ENCODE results near the gene PHPT1.
"Not testable (repeated sequence)": the region's sequence is repeated elsewhere in the genome, so short reads cannot be mapped to it uniquely, and the experiment has no call there.

PHPT1 gene

DNA sequence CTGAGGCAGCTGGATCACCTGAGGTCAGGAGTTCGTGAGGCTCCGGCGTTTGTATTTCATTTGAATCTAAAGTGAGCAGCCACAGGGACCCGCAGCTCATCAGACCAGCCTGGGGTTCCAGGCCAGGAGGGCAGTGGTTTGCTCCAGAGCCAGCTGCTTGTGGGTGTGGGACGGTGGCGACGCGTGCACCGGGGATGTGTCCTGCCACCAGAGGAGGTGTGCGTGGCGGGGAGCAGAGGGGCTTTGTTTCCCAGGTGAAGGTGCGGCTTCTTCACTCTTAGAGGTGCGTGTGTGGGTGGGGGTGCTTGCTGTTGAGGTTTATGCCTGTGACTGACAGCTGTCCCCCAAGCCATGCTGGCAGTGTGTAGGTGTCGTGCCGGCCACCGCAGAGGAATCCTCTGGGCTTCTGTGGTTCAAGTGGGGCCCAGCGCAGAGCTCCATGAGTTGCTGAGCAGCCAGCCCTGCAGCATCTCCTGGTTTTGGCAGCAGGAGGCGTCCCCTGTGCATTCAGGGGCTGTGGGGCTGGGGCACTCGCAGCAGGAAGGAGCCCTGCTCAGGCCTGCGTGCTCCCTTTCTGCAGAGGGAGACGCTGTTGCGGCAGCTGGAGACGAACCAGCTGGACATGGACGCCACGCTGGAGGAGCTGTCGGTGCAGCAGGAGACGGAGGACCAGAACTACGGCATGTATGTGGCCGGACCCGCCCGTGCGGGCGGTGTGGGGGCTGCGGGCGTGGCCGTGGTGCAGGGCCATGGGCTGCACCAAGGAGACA lies 13.9 kb upstream of the PHPT1 start:
- in situ Hi-C loops (cut with HindIII; ENCODE audit: low sequenced_read_pairs), result no loop called here

GRCh38 chr9:136835932-136836904 lies 13.0 kb upstream of the PHPT1 start:
- in situ Hi-C loops (cut with HindIII; ENCODE audit: low sequenced_read_pairs), result no loop called here

DNA sequence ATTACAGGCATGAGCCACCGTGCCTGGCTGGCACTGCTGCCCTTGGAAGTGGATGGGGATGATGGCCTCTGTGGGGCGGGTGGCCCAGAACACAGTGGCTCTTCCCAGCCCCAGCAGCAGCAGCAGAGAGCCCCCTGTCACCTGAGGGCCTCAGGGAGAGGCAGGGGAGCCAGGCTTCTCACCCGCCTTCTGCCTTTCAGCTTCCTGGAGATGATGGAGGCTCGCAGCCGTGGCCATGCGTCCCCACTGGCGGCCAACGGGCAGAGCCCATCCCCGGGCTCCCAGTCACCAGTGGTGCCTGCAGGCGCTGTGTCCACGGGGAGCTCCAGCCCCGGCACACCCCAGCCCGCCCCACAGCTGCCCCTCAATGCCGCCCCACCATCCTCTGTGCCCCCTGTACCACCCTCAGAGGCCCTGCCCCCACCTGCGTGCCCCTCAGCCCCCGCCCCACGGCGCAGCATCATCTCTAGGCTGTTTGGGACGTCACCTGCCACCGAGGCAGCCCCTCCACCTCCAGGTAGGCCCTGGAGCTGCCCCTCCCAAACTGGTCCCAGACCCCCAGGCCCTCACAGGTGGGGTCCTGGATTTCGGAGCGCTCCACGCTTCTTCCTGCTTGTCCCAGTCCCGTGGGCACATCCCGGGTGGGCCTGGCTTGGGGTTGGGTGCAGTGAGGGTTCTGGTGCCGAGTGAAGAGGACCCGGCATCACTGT lies 11.9 kb upstream of the PHPT1 start:
- in situ Hi-C loops (cut with HindIII; ENCODE audit: low sequenced_read_pairs), result no loop called here

DNA sequence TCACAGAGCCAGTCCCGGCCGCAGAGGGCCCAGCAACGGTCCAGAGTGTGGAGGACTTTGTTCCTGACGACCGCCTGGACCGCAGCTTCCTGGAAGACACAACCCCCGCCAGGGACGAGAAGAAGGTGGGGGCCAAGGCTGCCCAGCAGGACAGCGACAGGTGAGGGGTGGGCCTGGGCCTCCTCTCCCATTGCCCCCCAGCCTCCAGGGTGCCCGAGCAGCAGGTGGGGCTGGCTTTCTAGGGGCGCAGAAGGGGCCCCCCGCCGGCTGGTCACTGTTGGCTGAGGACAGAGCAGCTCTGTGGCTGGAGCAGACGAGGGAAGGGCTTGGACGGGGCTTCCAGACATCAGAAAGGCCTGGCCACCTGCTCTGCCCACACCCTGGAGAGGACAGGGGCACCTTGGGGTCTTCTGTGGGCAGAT lies 11.3 kb upstream of the PHPT1 start:
- in situ Hi-C loops (cut with HindIII; ENCODE audit: low sequenced_read_pairs), result not testable (repeated sequence)

- in situ Hi-C loops (cut with HindIII; ENCODE audit: low sequenced_read_pairs), result no loop called here
These were observed 10.6 kb upstream of the PHPT1 start for GRCh38 chr9:136838314-136839228.

GRCh38 chr9:136839229-136840139 lies 9.7 kb upstream of the PHPT1 start:
- in situ Hi-C loops (cut with HindIII; ENCODE audit: low sequenced_read_pairs), result no loop called here

DNA sequence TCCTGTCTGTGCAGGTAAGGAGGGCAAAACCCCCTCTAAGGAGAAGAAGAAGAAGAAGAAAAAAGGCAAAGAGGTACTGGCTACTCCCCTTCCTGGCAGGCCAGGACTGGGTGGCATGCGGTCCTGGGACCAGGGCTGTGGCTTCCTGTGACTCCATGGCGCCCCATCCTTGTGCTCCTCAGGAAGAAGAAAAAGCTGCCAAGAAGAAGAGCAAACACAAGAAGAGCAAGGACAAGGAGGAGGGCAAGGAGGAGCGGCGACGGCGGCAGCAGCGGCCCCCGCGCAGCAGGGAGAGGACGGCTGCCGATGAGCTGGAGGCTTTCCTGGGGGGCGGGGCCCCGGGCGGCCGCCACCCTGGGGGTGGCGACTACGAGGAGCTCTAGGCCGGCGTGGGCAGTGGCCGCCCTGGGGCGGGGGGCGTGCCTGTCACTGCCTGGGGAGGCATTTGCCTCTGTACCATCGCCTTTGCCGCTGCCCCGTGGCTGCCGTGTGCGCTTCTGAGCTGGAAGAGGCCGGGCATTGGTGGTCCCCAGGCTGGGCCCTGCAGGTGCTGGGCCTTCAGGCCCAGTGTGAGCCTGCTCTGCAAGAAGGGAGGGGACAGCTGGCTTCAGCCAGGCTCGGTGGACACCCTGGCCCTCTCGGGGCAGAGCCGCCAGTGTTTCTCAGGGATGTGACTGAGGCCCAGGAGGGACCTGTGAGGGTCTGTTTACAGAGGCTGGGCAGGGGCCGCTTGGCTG lies 8.9 kb upstream of the PHPT1 start:
- in situ Hi-C loops (cut with HindIII; ENCODE audit: low sequenced_read_pairs), result no loop called here

- in situ Hi-C loops (cut with HindIII; ENCODE audit: low sequenced_read_pairs), result no loop called here
These were observed 8.1 kb upstream of the PHPT1 start for GRCh38 chr9:136840877-136841645.

DNA sequence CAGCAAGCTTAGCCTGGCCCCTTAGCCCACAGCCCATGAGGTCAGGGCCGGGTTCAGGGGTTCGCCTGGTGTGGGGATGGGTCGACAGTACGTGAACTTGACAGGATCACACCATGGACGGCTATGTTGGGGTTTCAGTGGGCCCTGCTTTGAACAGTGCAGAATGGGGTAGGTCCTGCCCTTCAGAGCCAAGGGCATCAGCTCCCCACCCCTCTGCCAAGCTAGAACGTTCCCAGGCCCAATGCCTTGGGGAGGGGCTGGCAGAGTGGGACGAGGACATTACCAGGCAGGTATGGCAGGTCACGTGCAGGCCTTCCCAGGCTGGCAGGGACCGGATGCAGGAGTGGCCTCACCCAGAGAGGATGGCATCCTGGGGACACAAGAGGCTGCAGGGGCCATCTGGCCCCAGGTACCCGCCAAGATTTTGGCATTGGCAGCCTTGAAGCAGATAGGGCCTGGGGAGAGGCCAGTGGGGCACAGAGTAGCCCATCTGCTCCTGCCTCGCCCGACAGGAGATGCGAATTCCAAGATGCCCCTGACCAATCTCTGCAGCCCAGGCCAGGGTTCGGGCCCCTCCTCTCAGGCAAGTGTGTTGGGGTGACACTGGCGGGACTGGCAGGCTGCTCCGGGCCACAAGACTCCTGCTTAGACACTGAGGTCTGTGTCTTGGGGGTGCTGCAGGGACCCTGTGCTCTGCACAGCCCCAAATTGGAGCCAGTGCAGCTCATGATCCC lies 7.4 kb upstream of the PHPT1 start:
- in situ Hi-C loops (cut with HindIII; ENCODE audit: low sequenced_read_pairs), result not testable (repeated sequence)

- in situ Hi-C loops (cut with HindIII; ENCODE audit: low sequenced_read_pairs), result not testable (repeated sequence)
These were observed 6.7 kb upstream of the PHPT1 start, which contains the start of gene AJM1 for GRCh38 chr9:136842380-136842948. TSS of gene AJM1 (plus strand) at chr9:136842478. CDS start at chr9:136844415, 1,937 bp downstream.

DNA sequence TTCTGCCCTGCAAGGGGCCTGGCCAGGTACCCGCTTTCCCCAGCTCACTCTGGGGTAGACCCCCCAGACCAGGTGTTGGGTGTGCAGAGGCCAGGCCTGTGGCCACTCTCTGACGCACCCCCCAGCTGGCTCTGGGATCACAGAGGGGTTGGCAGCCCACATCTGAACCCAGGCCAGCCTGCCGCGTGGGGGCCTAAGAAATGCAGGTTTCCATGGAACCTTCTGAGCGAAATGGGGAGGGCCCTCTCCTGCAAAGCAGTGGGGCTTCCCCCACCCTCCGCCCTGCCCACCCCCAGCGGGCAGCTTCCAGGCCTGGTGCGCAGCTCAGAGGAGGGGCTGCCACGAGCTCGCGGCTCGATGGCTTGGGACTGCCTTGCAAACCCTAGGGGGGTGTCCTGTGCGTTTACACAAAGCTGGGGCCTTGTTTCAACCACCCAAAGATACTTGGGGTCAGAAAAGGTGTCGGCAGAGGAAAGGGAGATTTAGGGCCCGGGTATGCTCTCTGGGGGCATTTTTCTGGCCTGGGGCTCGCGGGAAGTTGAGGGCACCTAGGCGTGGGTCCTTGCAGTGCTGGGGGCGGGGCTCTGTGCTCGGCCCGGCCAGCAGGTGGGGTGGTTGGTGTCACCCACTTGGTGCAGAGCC lies 5.9 kb upstream of the PHPT1 start:
- in situ Hi-C loops (cut with HindIII; ENCODE audit: low sequenced_read_pairs), result not testable (repeated sequence)

DNA sequence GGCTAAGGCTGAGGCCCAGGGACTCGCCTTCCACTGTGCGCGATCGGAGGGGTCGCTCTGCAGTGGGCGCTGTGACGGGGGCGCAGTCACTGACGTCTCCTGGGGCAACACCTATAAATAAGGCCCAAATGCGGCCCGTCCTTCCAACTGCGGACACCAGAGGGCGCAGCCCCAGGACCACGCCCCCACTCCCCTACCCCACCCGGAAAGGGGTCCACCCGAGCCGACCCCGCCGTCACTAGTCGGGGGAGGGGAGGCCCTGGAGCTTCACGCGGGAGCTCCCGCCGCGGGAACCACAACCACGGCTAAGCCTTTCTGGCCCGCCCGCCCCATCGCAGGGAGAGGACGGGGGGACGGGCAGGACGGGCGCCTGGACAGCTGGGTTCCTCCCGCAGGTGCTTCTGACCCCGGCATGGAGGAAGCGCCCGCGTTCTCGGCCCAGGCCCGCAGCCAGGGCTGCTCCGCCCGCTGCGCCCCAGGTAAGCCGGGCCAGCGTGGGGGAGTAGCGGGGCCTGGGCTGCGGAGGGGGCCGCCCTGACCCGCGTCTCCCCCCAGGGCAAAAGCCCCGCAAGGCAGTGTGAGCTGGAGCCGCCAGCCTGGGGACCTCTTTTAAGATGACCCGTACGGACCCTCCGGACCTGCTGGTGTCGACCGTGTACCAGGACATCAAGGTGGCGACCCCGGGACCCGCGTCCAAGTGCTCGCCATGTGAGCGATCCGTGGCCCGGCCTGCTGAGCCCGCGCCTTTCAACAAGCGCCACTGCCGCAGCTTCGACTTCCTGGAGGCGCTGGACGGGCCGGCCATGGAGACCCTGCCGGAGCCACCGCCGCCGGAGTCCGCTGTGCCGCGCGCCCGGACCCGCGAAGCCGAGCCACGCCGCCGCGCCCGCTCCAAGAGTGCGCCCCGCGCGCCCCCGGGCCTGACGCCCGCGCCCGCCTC lies 5.1 kb upstream of the PHPT1 start:
- in situ Hi-C loops (cut with HindIII; ENCODE audit: low sequenced_read_pairs), result not testable (repeated sequence)

DNA sequence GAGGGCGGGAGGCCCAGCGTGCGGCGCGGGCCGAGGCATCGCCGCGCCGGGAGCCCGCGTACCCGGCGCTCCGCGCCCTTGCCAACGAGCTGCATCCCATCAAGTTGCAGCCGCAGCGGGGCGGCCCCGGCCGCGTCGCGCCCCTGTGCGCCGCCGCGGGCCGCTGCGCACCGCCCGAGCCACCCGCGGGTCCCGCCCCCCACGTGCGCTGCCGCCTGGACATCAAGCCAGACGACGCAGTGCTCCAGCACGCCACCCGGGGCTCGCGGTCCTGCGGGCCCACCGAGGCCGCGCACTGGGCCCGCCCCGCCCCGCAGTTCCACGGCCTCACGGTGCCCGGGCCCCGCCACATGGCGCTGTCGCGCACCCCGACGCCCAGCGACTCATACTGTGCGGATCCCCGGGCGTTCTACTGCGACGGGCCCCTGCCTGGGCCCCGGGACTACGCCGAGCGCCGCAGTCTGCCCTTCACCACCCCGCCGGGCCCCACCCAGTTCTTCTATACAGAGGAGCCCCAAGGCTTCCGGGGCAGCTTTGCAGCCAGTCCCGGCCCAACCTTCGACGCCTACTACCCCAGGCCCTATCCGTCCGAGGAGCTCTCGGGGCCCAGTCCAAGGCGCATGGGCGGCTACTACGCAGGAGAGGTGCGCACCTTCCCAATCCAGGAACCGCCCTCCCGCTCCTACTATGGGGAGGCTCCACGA lies 4.3 kb upstream of the PHPT1 start:
- in situ Hi-C loops (cut with HindIII; ENCODE audit: low sequenced_read_pairs), result no loop called here

DNA sequence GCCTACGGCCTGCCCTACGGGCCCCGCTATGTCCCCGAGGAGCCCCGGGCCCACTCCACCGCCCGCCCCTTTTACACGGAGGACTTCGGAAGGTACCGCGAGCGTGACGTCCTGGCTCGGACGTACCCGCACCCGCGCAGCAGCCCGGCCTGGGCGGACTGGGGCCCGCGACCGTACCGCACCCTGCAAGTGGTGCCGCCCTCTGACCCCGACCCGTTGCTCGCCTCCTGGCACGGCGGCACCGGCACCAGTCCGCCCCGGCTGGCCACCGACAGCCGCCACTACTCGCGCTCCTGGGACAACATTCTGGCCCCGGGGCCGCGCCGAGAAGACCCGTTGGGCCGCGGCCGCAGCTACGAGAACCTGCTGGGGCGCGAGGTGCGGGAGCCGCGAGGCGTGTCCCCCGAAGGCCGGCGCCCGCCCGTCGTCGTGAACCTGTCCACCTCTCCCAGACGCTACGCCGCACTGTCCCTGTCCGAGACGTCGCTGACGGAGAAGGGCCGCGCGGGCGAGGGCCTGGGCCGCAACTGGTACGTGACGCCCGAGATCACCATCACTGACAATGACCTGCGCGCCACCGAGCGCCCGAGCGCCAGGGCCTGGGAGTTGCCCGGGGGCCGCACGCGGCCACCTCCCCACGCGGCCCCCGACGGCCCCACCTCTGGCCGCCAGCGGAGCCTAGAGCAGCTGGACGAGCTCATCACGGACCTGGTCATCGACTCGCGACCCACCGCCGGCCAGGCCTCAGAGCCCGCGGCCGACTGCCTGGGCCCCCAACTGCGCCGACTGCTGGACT lies 3.5 kb upstream of the PHPT1 start:
- in situ Hi-C loops (cut with HindIII; ENCODE audit: low sequenced_read_pairs), result no loop called here

Measured in DLD1 (cell line).